K562 (cell line): ENCODE results near the gene EXOC4. TPM values are rescaled to one million over a fixed set of nuclear protein-coding genes. Genes with fewer than 3 reads are reported as not detected.

Experiments used
- BACH1 ChIP-seq: fragments of 200-800 bp; sonication (Bioruptor generic); IDR thresholded peaks from 2 replicates; pipeline ENCODE4 v1.6.1; 2016; ENCODE audit warnings: missing genetic modification characterization, missing compliant biosample characterization
- EGR1 ChIP-seq: fragments of 450-650 bp; conservative IDR thresholded peaks from 2 replicates; pipeline ENCODE4 v1.6.1; 2017; ENCODE audit warnings: mild to moderate bottlenecking
- KDM5B ChIP-seq: fragments of 200-600 bp; sonication (generic); IDR thresholded peaks from 2 replicates; pipeline ENCODE4 v1.6.1; 2012; ENCODE audit warnings: low read depth, mild to moderate bottlenecking, moderate library complexity, low read length, control low read depth, inconsistent platforms; ENCODE audit not compliant: insufficient replicate concordance
- MAFK ChIP-seq: IDR thresholded peaks from 2 replicates; pipeline ENCODE4 v1.6.1; 2011; ENCODE audit warnings: low read length, improper control_type of control experiment
- NKRF ChIP-seq: fragments of 450-650 bp; IDR thresholded peaks from 2 replicates; pipeline ENCODE4 v1.6.1; 2016; ENCODE audit warnings: borderline replicate concordance
- SAP30 ChIP-seq: fragments of 200-600 bp; sonication (generic); IDR thresholded peaks from 2 replicates; pipeline ENCODE4 v1.6.1; 2012; ENCODE audit warnings: borderline replicate concordance, low read depth, mild to moderate bottlenecking, moderate library complexity, low read length, control low read depth, inconsistent platforms; ENCODE audit not compliant: insufficient read depth, poor library complexity, severe bottlenecking
- TCFL5 ChIP-seq: fragments of 250-450 bp; sonication (Bioruptor Pico); conservative IDR thresholded peaks from 2 replicates; pipeline ENCODE4 v1.6.1; 2021; ENCODE audit warnings: mild to moderate bottlenecking, moderate library complexity, matching md5 sums
- ZBTB11 ChIP-seq, 3 experiments: fragments of 200-800 bp in 1 of 3; fragments of 250-450 bp in 1 of 3; fragments of 450-650 bp in 1 of 3; sonication (Bioruptor Pico) in 1 of 3; sonication (Bioruptor generic) in 1 of 3; formaldehyde crosslinking in 1 of 3; IDR thresholded peaks; 2 replicates each; pipeline versions ENCODE4 v1.6.1 to v1.8.0; 2016 to 2022; ENCODE audit warnings: mild to moderate bottlenecking in 2 of 3, missing genetic modification characterization in 2 of 3, missing compliant biosample characterization in 1 of 3, moderate library complexity in 1 of 3
- ZFP30 ChIP-seq: fragments of 250-450 bp; sonication (Bioruptor Pico); IDR thresholded peaks from 2 replicates; pipeline ENCODE4 v1.8.0; 2022; ENCODE audit warnings: moderate library complexity, mild to moderate bottlenecking, inconsistent platforms, borderline replicate concordance
- ZNF318 ChIP-seq, 2 experiments: fragments of 450-650 bp; IDR thresholded peaks; 2 replicates each; pipeline ENCODE4 v1.6.1; 2016; ENCODE audit warnings: mild to moderate bottlenecking in 2 of 2, borderline replicate concordance in 1 of 2, low read depth in 1 of 2, moderate library complexity in 1 of 2
- ZNF57 ChIP-seq: fragments of 450-650 bp; formaldehyde crosslinking; IDR thresholded peaks from 2 replicates; pipeline ENCODE4 v1.4.0; 2020; ENCODE audit warnings: mild to moderate bottlenecking, moderate library complexity
- ZNF695 ChIP-seq: fragments of 450-650 bp; formaldehyde crosslinking; IDR thresholded peaks from 2 replicates; pipeline ENCODE4 v1.4.0; 2020; ENCODE audit warnings: mild to moderate bottlenecking, moderate library complexity
- polyA plus RNA-seq, 8 experiments: library from polyadenylated mRNA; depleted of rRNA in 4 of 8; stranded (reverse) in 5 of 8; unstranded in 3 of 8; fragments of >200 nt; fragmentation: Nextera tagmentation in 2 of 8; fragmentation: Illumina TruSeq in 1 of 8; extraction: Ambion mirVana in 2 of 8; extraction: Trizol in 1 of 8; gene quantifications; 2 replicates each; pipeline versions ENCODE4 v1.2.1 to v1.2.3, GENCODE V29; 2011 to 2014; ENCODE audit warnings: inconsistent platforms in 1 of 8, missing spikeins in 1 of 8
- total RNA-seq, 7 experiments: library from RNA; depleted of rRNA in 6 of 7; stranded (reverse); fragments of >200 nt in 6 of 7; fragmentation: Illumina TruSeq in 2 of 7; extraction: Trizol in 2 of 7; gene quantifications; 2 replicates each; pipeline versions ENCODE4 v1.2.1 to v1.2.3, GENCODE V29; 2011 to 2021; ENCODE audit warnings: low replicate concordance in 1 of 7

EXOC4 gene
- total and polyA plus RNA-seq, 9 of the 15 experiments (the other 6 are each of a cell fraction or from before 2014, with no cell fraction given) = 18.5 to 73.1 (median 46.6) TPM

GRCh38 chr7:134044682-134045081, 791.8 kb downstream of the EXOC4 start (continued):
- TF ChIP-seq MAFK = peak; percentile 90
- TF ChIP-seq ZBTB11 (CRISPR knock-in tag; IDR thresholded peaks at IDR 0.05) = no peak
- 0 out of 2 replicates have a peak, but pooled peaks have one; percentile 25 for TF ChIP-seq EGR1
- no peak for TF ChIP-seq NKRF
- no peak for TF ChIP-seq KDM5B
- TF ChIP-seq BACH1 (tag) = peak; percentile 76
- TF ChIP-seq ZNF695 (CRISPR knock-in tag) = no peak
- no peak for TF ChIP-seq ZFP30
- no peak for TF ChIP-seq ZNF57 (CRISPR knock-in tag)
- TF ChIP-seq ZNF318 (IDR thresholded peaks at IDR 0.05; ENCODE audit: borderline replicate concordance in 1 of 2, low read depth in 1 of 2) = no peak
- no peak for TF ChIP-seq TCFL5
- TF ChIP-seq SAP30 = no peak
